ENCODE measurements around the gene PRDM2.

PRDM2 gene

GRCh38 chr1:13757693-13758092 is 57.7 kb downstream of the PRDM2 start:
- TF ChIP-seq OSR1 (CRISPR knock-in tag; IDR thresholded peaks at IDR 0.05) (no peak), POU6F1 (CRISPR knock-in tag; IDR thresholded peaks at IDR 0.05; ENCODE audit: borderline replicate concordance, low read depth) (no peak), PPARA (CRISPR knock-in tag; IDR thresholded peaks at IDR 0.05; ENCODE audit: borderline replicate concordance) (no peak), GLIS3 (CRISPR knock-in tag; IDR thresholded peaks at IDR 0.05) (no peak), ZFP3 (CRISPR knock-in tag; IDR thresholded peaks at IDR 0.05) (no peak), SNAI2 (CRISPR knock-in tag; IDR thresholded peaks at IDR 0.05) (no peak), TSHZ2 (CRISPR knock-in tag; IDR thresholded peaks at IDR 0.05) (no peak), ZNF70 (CRISPR knock-in tag; IDR thresholded peaks at IDR 0.05) (no peak), ISL1 (CRISPR knock-in tag; IDR thresholded peaks at IDR 0.05) (no peak), ZFP30 (CRISPR knock-in tag; IDR thresholded peaks at IDR 0.05) (no peak)
- ATAC-seq: no peak

- ATAC-seq: no peak
- TF ChIP-seq TCF4 (CRISPR knock-in tag; IDR thresholded peaks at IDR 0.05; ENCODE audit: borderline replicate concordance) (no peak), ZNF70 (CRISPR knock-in tag; IDR thresholded peaks at IDR 0.05) (no peak), ESRRG (CRISPR knock-in tag; IDR thresholded peaks at IDR 0.05) (no peak), ARNTL (CRISPR knock-in tag; IDR thresholded peaks at IDR 0.05; ENCODE audit: borderline replicate concordance, low read depth) (no peak), CSRNP3 (CRISPR knock-in tag; IDR thresholded peaks at IDR 0.05) (no peak), SNAI2 (CRISPR knock-in tag; IDR thresholded peaks at IDR 0.05) (no peak), CREB5 (CRISPR knock-in tag; IDR thresholded peaks at IDR 0.05; ENCODE audit: low read depth) (no peak), ZFP30 (CRISPR knock-in tag; IDR thresholded peaks at IDR 0.05) (no peak), POU6F1 (CRISPR knock-in tag; IDR thresholded peaks at IDR 0.05; ENCODE audit: borderline replicate concordance, low read depth) (no peak), ZFP3 (CRISPR knock-in tag; IDR thresholded peaks at IDR 0.05) (no peak), CSDC2 (CRISPR knock-in tag; IDR thresholded peaks at IDR 0.05) (no peak), ISL1 (CRISPR knock-in tag; IDR thresholded peaks at IDR 0.05) (no peak), PATZ1 (CRISPR knock-in tag; IDR thresholded peaks at IDR 0.05; ENCODE audit: borderline replicate concordance) (no peak), ZNF8 (CRISPR knock-in tag; IDR thresholded peaks at IDR 0.05) (no peak)
These were observed 59.1 kb downstream of the PRDM2 start for GRCh38 chr1:13759072-13759471.

- ATAC-seq: no peak
- TF ChIP-seq GLIS3 (CRISPR knock-in tag; IDR thresholded peaks at IDR 0.05) (no peak), TOX (CRISPR knock-in tag; IDR thresholded peaks at IDR 0.05; ENCODE audit: borderline replicate concordance) (no peak), PPARA (CRISPR knock-in tag; IDR thresholded peaks at IDR 0.05; ENCODE audit: borderline replicate concordance) (no peak), CREB5 (CRISPR knock-in tag; IDR thresholded peaks at IDR 0.05; ENCODE audit: low read depth) (no peak), SNAI2 (CRISPR knock-in tag; IDR thresholded peaks at IDR 0.05) (no peak), ZNF565 (CRISPR knock-in tag; conservative IDR thresholded peaks at IDR 0.05; ENCODE audit: low read depth) (no peak), ISL1 (CRISPR knock-in tag; IDR thresholded peaks at IDR 0.05) (no peak), CSDC2 (CRISPR knock-in tag; IDR thresholded peaks at IDR 0.05) (no peak), TSHZ2 (CRISPR knock-in tag; IDR thresholded peaks at IDR 0.05) (no peak)
These were observed 60.4 kb downstream of the PRDM2 start for GRCh38 chr1:13760340-13760739.

Data from SK-N-SH treated with all-trans-retinoic acid at 6 μM for 48 hours (cell line).